ENCODE measurements around the gene MAN1B1. TPM values are rescaled to one million over a fixed set of nuclear protein-coding genes. Genes with fewer than 3 reads are reported as not detected.

MAN1B1 gene
- polyA plus RNA-seq, 3 donors: 25.8 to 41.6 (median 31.2) TPM

GRCh38 chr9:137103206-137103999 lies 16.6 kb downstream of the MAN1B1 start:
- 90 to 94% (median 93%) methylated on average over 37 of the region's 37 CpGs for WGBS, 3 donors

GRCh38 chr9:137105814-137106661 lies 19.3 kb downstream of the MAN1B1 start:
- 90 to 96% (median 95%) methylated on average over 26 to 31 of the region's 31 CpGs for WGBS, 3 donors

More at GRCh38 chr9:137103206-137103999, 16.6 kb downstream of the MAN1B1 start:
- no peak overlapping the region for H3K27ac ChIP-seq (ENCODE audit: low read depth, low read length)

GRCh38 chr9:137106662-137107250 lies 20.0 kb downstream of the MAN1B1 start:
- H3K27ac ChIP-seq (ENCODE audit: low read depth, low read length): no peak overlapping the region
- WGBS, 3 donors: 93 to 94% (median 94%) methylated on average over 27 of the region's 27 CpGs

More at GRCh38 chr9:137105814-137106661, 19.3 kb downstream of the MAN1B1 start:
- no peak overlapping the region for H3K27ac ChIP-seq (ENCODE audit: low read depth, low read length)

- 92 to 95% (median 94%) methylated on average over 27 of the region's 27 CpGs for WGBS, 3 donors
- no peak overlapping the region for H3K27ac ChIP-seq (ENCODE audit: low read depth, low read length)
Observed at GRCh38 chr9:137107312-137107921, 20.6 kb downstream of the MAN1B1 start.

- no peak overlapping the region for H3K27ac ChIP-seq (ENCODE audit: low read depth, low read length)
- 95 to 97% (median 96%) methylated on average over 17 of the region's 17 CpGs for WGBS, 3 donors
Observed at GRCh38 chr9:137107982-137108381, 21.2 kb downstream of the MAN1B1 start.

- WGBS, 3 donors: 89 to 90% (median 89%) methylated on average over 29 of the region's 29 CpGs
- H3K27ac ChIP-seq (ENCODE audit: low read depth, low read length): no peak overlapping the region
Observed at GRCh38 chr9:137108608-137109249, 21.9 kb downstream of the MAN1B1 start.

- WGBS, 3 donors: 81 to 85% (median 83%) methylated on average over 32 to 34 of the region's 34 CpGs
Observed at GRCh38 chr9:137109250-137110146, 22.7 kb downstream of the MAN1B1 start.

GRCh38 chr9:137110147-137110910 lies 23.5 kb downstream of the MAN1B1 start:
- 90 to 92% (median 90%) methylated on average over 38 of the region's 38 CpGs for WGBS, 3 donors
- H3K27ac ChIP-seq (ENCODE audit: low read depth, low read length): no peak overlapping the region

More at GRCh38 chr9:137109250-137110146, 22.7 kb downstream of the MAN1B1 start:
- no peak overlapping the region for H3K27ac ChIP-seq (ENCODE audit: low read depth, low read length)

- H3K27ac ChIP-seq (ENCODE audit: low read depth, low read length): no peak overlapping the region
- 88 to 91% (median 88%) methylated on average over 26 to 28 of the region's 28 CpGs for WGBS, 3 donors
Observed at GRCh38 chr9:137110911-137111787, 24.4 kb downstream of the MAN1B1 start.

- H3K27ac ChIP-seq (ENCODE audit: low read depth, low read length): no peak overlapping the region
- WGBS, 3 donors: 89 to 94% (median 90%) methylated on average over 26 to 35 of the region's 35 CpGs
Observed at GRCh38 chr9:137111788-137112563, 25.2 kb downstream of the MAN1B1 start.

- WGBS, 3 donors: 95 to 97% (median 96%) methylated on average over 38 to 42 of the region's 42 CpGs
Observed at GRCh38 chr9:137112564-137113384, 26.0 kb downstream of the MAN1B1 start.

GRCh38 chr9:137113385-137114159 lies 26.8 kb downstream of the MAN1B1 start:
- WGBS, 3 donors: 30 to 62% (median 54%) methylated on average over 31 to 65 of the region's 66 CpGs
- no peak overlapping the region for H3K27ac ChIP-seq (ENCODE audit: low read depth, low read length)

More at GRCh38 chr9:137112564-137113384, 26.0 kb downstream of the MAN1B1 start:
- H3K27ac ChIP-seq (ENCODE audit: low read depth, low read length): no peak overlapping the region

- H3K27ac ChIP-seq (ENCODE audit: low read depth, low read length): no peak overlapping the region
Observed at GRCh38 chr9:137114220-137114612, 27.4 kb downstream of the MAN1B1 start.

More at GRCh38 chr9:137114220-137114612, 27.4 kb downstream of the MAN1B1 start:
- 0 to 1% (median 0%) methylated on average over 40 to 45 of the region's 45 CpGs for whole genome bisulfite sequencing, 3 donors
